Measurements from ENCODE around the gene GGA1.
A peak's percentile ranks its signal among the peaks of the same experiment; 100 is the strongest.

GGA1 gene

DNA sequence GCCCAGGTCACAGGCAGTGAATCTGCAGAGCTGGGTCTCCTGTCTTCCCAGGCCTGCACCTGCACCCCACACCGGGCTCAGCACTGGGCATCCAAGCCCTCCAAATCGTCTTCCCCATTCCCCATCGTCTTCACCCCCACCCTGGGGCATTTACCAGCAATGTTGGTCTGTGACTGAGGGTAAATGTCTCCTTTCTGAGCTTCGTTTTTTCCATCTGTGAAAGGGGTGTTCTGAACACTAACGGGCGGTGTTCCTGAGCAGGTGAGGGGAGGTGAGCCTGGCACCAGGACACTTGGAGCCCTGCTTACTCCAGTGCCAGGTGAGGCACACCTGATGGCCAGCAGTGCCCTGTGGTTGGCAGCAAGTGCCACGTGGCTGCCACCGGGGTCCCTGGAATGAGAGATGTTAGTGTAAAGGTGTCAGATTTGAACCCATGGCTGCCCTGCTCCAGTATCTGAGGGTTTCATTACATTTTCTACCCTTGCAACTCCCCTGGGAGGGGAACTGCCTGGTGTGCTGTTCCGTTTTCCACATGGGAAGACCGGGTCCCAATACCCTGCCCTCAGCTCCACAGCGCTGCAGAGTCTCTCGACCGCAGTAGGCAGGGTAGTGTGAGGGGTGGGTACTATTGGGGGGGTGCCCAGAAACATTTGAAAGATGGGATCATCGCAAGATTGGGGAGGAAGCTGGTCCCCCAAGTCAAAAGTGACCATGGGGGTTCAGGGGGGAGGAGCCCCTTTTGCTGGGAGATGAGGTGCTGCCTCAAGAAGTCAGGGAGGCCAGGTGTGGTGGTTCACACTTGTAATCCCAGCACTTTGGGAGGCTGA lies 46.4 kb upstream of the GGA1 start:
- peaks cover 27% of the 10 kb centered on the region for H3K36me3 ChIP-seq (replicated peaks)
- H3K27me3 ChIP-seq (replicated peaks): no peaks in the 10 kb centered on the region
- in situ Hi-C loops (cut with HindIII; ENCODE audit: low pct_ligation_motif_present, low sequenced_read_pairs): no loop called here
- TF ChIP-seq, protein P1, sequence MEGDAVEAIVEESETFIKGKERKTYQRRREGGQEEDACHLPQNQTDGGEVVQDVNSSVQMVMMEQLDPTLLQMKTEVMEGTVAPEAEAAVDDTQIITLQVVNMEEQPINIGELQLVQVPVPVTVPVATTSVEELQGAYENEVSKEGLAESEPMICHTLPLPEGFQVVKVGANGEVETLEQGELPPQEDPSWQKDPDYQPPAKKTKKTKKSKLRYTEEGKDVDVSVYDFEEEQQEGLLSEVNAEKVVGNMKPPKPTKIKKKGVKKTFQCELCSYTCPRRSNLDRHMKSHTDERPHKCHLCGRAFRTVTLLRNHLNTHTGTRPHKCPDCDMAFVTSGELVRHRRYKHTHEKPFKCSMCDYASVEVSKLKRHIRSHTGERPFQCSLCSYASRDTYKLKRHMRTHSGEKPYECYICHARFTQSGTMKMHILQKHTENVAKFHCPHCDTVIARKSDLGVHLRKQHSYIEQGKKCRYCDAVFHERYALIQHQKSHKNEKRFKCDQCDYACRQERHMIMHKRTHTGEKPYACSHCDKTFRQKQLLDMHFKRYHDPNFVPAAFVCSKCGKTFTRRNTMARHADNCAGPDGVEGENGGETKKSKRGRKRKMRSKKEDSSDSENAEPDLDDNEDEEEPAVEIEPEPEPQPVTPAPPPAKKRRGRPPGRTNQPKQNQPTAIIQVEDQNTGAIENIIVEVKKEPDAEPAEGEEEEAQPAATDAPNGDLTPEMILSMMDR (IDR thresholded peaks at IDR 0.05; ENCODE audit: low read depth, low read length, missing control alignments): no peak
- no peak for DNase-seq
- H3K4me3 ChIP-seq (ENCODE audit: low read depth, low read length): peak overlapping the region; percentile 82
- H3K27ac ChIP-seq: peak overlapping the region; percentile 96

DNA sequence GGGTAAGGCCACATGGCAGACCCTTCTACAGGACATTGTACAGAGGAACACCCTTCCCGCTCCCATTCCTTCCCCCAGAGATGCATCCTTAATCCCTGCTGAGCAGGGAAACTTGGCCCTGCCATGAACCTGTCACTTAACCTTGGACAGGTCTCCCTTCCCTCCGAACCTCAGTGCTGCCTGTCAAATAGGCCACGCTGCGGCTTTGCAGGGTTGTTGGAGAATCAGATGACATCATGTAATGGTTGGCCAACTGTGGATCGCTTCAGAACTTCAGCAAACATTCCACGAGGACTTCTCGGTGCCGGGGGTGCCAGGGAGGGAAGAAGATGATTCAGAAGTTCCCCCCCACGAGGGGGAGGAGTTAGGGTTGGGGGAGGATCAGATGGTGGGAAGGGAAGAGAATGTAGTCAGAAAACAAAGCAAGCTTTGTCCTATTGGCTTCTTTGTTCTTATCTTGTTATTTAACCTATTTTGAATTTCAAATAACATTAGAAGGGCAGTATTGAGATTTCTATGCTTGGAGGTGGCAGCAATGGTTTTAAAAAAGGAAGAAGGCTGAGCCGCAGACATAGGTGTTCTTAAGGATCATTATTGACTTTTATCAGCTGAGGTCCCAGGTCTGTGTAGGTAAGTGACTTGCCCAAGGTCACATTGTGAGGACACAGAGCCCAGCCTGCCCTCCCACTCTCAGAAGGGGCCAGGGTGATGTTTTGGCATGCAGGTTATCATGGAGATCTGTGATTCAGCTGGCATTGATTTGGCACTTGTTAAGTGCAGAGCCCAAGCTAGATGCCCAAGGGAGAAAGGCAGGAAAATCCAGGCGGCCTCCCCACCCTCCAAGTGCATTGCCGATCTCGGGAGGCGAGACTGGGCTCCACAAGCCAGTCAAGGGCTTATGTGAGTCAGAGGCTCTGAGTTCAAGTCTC lies 45.2 kb upstream of the GGA1 start:
- peak; percentile 96 for DNase-seq
- Histone ChIP-seq H3K36me3 (replicated peaks) (peaks cover 36% of the 10 kb centered on the region), H3K27ac (peak overlapping the region; percentile 96), H3K4me3 (ENCODE audit: low read depth, low read length) (peak overlapping the region; percentile 25), H3K27me3 (replicated peaks) (no peaks in the 10 kb centered on the region)
- TF ChIP-seq, protein P1 (IDR thresholded peaks at IDR 0.05; ENCODE audit: low read depth, low read length, missing control alignments): no peak
- in situ Hi-C loops (cut with HindIII; ENCODE audit: low pct_ligation_motif_present, low sequenced_read_pairs): no loop called here

DNA sequence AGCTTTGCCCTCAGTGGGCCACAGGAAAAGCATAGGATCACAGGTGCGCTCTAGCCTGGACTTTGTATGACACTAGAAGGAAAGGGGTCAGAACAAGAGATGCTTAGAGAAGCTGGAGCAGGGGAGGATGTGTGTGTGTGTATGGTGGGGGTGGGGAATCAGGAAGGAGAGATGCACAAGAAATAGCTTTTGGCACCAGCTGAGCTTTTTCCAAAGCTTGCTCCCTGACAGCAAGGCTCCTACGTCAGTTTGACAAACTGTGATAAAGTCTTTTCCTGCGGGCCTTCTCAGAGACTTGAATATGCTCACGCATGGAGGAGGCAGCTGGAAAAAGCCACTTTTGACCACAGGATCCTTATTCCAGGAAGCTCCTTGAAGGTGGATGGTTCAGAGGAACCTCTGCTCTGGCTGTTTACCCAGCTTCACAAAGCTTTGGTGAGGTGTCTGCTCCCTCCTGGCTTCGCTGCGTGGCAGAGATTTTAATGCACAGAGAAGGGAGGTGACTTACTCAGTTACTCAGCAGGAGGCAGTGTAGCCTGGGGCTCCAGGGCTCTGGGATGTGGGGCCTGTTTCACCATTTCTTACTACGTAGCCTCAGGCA lies 44.4 kb upstream of the GGA1 start:
- TF ChIP-seq, protein P1 (IDR thresholded peaks at IDR 0.05; ENCODE audit: low read depth, low read length, missing control alignments): peak; percentile 29
- H3K36me3 ChIP-seq (replicated peaks): peaks cover 44% of the 10 kb centered on the region
- peak overlapping the region; percentile 96 for H3K27ac ChIP-seq
- no peaks in the 10 kb centered on the region for H3K27me3 ChIP-seq (replicated peaks)
- in situ Hi-C loops (cut with HindIII; ENCODE audit: low pct_ligation_motif_present, low sequenced_read_pairs): no loop called here
- no peak for DNase-seq
- peak overlapping the region; percentile 25 for H3K4me3 ChIP-seq (ENCODE audit: low read depth, low read length)

DNA sequence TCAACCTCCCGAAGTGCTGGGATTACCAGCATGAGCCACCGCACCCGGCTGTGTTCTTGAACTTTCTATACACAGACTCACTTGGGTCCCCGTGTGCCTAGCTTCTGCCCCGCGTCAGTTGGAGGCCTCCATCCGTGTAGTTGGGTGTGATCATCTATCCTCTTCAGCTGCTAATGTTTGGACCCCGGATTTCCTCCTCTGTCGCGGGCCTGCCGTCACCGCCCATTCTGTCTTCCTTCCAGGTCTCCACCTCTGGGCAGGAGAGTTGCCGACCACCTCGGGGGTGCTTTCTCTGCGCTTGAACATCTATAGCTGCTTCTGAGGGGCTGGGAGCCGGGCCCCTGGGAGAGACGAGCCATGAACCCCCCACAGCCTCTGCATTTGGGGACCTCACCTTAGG lies 42.8 kb upstream of the GGA1 start:
- in situ Hi-C loops (cut with HindIII; ENCODE audit: low pct_ligation_motif_present, low sequenced_read_pairs): no loop called here
- Histone ChIP-seq H3K4me3 (ENCODE audit: low read depth, low read length) (no peak overlapping the region), H3K27ac (no peak overlapping the region), H3K27me3 (replicated peaks) (no peaks in the 10 kb centered on the region), H3K36me3 (replicated peaks) (peaks cover 47% of the 10 kb centered on the region)
- TF ChIP-seq, protein P1 (IDR thresholded peaks at IDR 0.05; ENCODE audit: low read depth, low read length, missing control alignments): no peak
- DNase-seq: no peak

DNA sequence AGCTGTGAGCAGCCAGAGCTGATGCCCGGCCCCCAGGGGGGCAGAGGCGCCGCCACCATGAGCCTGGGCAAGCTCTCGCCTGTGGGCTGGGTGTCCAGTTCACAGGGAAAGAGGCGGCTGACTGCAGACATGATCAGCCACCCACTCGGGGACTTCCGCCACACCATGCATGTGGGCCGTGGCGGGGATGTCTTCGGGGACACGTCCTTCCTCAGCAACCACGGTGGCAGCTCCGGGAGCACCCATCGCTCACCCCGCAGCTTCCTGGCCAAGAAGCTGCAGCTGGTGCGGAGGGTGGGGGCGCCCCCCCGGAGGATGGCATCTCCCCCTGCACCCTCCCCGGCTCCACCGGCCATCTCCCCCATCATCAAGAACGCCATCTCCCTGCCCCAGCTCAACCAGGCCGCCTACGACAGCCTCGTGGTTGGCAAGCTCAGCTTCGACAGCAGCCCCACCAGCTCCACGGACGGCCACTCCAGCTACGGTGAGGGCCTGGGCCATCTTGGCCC lies 42.3 kb upstream of the GGA1 start:
- in situ Hi-C loops (cut with HindIII; ENCODE audit: low pct_ligation_motif_present, low sequenced_read_pairs): no loop called here
- TF ChIP-seq, protein P1 (IDR thresholded peaks at IDR 0.05; ENCODE audit: low read depth, low read length, missing control alignments): no peak
- Histone ChIP-seq H3K27ac (no peak overlapping the region), H3K36me3 (replicated peaks) (peaks cover 47% of the 10 kb centered on the region), H3K4me3 (ENCODE audit: low read depth, low read length) (no peak overlapping the region), H3K27me3 (replicated peaks) (no peaks in the 10 kb centered on the region)
- DNase-seq: no peak
